H7 (cell line): ENCODE measurements around the gene PTGES2. TPM values are rescaled to one million over a fixed set of nuclear protein-coding genes. Genes with fewer than 3 reads are reported as not detected.

Source experiments
- DNase-seq: peaks from one replicate; pipeline ENCODE4 v3.0.0; 2012
- H3K27me3 ChIP-seq: 2 replicates; pipeline ENCODE4 v1.6.0; 2011; ENCODE audit warnings: mild to moderate bottlenecking, low read length; ENCODE audit not compliant: control insufficient read depth, insufficient read depth
- H3K36me3 ChIP-seq: replicated peaks from 2 replicates; pipeline ENCODE4 v1.5.1; 2011; ENCODE audit warnings: low read length; ENCODE audit not compliant: control insufficient read depth, insufficient read depth
- H3K4me3 ChIP-seq: 2 replicates; pipeline ENCODE4 v1.5.1; 2011; ENCODE audit warnings: low read depth, mild to moderate bottlenecking, control low read depth, low read length, moderate library complexity; ENCODE audit not compliant: insufficient read depth
- total RNA-seq: library from RNA; depleted of rRNA; stranded (reverse); fragments of >200 nt; shearing (Covaris generic); gene quantifications from 2 replicates; pipeline ENCODE4 v1.2.3, GENCODE V29; 2014

Gene PTGES2
- total RNA-seq, 1 experiment from 2014 or later, result 197 TPM

DNA sequence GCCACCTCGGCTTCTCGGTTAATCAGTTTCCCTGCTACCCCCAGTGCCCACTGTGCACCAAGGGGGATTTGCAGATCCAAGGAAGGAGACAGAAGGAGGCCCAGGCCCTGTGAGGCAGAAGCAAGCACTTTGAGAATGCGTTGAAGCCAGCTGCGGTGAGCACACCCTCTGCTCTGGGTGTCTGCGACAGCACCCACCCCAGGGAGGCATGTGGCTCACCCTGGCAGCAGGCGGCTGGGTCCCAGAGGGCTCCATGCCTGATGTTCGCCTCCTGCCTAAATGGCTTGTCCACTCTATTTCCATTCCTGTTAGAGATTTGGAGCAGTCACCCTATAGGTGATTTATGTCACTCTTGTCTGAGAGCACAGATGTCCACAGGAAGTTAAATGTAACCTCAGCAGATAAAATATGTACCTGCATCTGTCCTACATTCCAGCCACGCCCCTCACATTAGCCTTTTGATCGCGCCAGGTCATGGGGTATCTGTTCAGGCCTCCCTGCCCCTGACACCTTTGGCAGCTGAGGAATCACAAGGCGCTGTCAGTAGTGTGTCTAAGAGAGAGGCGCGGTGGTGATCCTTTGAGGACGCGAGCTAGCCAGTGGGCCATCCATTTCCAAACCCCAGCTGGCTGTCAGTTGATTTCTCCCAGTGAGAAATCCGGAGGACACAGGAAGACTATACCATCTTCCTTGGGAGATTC lies 28.1 kb downstream of the PTGES2 start:
- peaks cover 22% of the 10 kb centered on the region for H3K36me3 ChIP-seq
- H3K27me3 ChIP-seq, result no peaks in the 10 kb centered on the region
- peak overlapping the region; percentile 63; the same call in 1 of the 2 replicates for H3K4me3 ChIP-seq
- peak; percentile 36 for DNase-seq

DNA sequence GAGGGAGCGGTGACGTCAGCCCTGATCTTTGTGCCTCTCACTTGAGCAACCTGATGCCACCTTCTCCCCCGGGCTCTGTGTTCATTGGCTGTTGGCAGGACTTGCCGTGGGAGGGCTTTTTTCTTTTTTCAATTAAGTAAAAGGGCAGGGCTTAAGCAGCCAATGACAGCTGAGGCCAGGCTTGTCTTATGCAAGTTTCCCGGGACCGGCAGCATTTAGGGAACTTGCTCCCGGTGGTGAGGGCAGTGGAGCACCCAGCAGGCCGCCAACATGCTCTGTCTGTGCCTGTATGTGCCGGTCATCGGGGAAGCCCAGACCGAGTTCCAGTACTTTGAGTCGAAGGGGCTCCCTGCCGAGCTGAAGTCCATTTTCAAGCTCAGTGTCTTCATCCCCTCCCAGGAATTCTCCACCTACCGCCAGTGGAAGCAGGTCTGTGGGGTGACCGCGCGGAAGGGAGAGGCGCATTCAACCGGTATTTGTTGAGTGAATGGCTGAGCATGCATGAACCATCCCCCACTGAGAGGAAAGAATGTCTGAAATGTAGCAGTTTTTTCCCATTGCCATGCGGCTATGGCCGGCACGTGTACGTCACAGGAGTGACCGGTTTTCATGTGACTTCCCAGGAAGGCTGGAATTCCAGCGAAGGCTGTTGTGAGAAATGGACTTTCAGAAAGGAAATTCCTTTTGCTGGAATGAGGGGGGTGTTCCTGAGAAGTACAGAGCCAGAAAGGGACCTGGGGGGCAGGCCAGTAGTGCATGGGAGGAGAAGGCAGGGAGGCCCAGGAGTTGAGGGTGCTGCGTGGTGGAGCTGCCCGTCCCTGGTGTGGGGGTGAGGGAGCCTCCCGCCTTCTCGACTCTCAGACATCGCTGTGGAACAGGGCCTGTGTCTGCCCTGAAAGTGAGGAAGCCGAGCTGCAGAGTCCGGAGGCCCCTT lies 29.0 kb downstream of the PTGES2 start:
- peak overlapping the region; percentile 63 for H3K4me3 ChIP-seq
- H3K27me3 ChIP-seq, result no peaks in the 10 kb centered on the region
- H3K36me3 ChIP-seq, result peaks cover 17% of the 10 kb centered on the region
- peak; percentile 94 for DNase-seq

DNA sequence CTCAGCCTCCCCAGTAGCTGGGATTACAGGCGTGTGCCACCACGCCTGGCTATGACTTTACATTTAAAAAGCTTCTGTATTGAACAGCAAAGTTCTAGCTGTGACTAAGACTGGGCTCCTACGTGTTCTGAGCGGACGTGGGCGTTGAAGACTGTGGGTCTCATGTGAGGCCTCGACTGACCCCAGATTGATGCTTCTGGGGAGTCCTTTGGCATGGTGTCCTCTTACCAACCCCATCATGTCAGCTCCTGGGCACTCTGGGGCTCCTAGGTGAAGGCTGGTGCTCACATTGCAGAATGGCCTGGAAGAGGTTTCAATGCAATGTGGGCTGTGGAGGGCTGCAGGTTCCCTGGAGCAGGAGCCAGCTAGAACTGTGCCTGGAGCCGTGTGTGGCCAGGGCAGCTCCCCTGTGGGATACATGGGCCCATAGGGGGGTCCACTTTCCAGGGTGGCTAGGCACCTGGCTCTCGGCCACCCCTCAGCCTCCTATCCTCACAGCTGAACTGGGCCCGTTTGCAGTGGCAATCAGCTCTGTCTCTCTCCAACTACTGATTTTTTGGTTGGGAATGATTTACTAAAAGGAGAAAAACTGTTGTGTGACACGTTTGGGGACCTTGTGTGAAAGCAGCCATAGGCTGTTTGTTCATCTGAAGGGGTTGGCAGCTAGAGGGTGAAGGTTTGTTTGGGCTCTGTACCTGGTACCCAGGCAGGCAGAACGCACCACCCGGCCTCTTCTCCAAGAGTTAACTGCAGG lies 29.8 kb downstream of the PTGES2 start:
- Histone ChIP-seq H3K36me3 (peaks cover 16% of the 10 kb centered on the region), H3K4me3 (no peak overlapping the region), H3K27me3 (no peaks in the 10 kb centered on the region)
- peak; percentile 32 for DNase-seq

DNA sequence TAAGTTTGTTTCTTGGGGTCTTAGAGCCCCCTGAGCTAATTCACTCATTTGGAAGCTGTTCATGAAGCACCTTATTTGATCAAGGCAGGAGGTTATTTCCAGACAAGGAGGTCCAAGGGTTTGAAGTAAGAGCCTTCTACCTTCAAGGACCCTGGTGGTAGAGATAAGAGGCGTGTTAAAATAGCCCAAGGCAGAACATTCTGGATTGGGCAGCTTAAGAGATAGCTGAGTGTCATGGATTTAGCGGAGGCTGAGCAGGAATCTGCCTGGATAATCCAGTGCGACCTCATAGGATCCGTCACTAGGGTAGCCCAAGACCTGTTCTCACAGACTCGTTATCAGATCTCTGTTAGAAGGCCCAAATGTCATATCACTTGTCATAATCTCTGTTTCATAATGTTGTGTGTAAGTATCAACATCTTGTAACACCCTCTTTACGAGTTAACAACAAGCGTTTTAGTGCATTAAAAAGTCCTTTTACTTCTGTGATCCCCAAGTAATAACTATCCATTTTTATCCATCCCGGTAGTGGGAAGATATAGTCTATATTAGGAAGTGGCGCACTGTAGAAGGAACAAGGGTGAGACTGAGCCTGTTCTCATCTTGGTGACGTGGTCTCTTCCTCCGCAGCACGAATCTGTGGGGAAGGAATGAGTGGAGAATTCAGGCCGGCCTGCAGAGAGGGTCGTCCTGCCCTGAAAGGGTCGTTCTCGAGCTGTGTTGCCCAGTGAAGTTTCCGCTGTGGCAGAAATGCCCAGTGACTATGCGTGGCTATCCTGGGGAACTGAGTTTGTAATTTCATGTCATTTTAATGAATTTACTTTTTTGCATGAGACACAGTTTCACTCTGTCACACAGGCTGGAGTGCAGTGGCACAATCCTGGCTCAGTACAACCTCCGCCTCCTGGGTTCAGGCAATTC lies 30.7 kb downstream of the PTGES2 start:
- Histone ChIP-seq H3K36me3 (peaks cover 9% of the 10 kb centered on the region), H3K27me3 (no peaks in the 10 kb centered on the region), H3K4me3 (no peak overlapping the region)
- no peak for DNase-seq

DNA sequence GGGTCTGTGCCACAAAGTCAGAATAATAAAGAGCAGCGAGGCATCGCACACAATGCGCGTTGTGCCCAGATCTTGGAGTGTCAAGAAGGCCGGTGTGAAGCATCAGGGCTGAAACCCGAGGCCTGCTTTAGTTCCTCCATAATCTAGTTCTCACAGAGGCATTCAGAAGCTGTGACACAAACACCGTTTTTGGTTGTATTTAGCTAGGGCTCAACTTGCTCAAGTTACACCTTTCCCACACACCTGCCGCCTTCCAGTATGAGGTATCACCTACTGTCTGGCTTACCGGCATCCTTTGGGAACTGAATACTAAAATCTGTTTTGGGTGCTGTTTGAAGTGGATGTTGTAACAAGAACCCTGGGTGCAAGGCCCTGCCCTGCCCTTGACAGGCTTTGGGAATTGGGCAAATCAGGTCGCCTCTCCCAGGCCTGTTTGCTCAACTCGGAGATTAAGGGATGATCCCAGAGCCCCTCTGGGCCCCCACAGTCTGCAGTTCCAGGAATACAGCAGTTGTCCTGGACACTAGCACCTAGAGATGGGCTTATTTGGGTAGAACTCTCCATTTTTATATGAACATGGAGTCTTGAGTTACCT lies 32.5 kb downstream of the PTGES2 start:
- Histone ChIP-seq H3K36me3 (no peaks in the 10 kb centered on the region; the same call in 1 of the 2 replicates), H3K4me3 (no peak overlapping the region)

DNA sequence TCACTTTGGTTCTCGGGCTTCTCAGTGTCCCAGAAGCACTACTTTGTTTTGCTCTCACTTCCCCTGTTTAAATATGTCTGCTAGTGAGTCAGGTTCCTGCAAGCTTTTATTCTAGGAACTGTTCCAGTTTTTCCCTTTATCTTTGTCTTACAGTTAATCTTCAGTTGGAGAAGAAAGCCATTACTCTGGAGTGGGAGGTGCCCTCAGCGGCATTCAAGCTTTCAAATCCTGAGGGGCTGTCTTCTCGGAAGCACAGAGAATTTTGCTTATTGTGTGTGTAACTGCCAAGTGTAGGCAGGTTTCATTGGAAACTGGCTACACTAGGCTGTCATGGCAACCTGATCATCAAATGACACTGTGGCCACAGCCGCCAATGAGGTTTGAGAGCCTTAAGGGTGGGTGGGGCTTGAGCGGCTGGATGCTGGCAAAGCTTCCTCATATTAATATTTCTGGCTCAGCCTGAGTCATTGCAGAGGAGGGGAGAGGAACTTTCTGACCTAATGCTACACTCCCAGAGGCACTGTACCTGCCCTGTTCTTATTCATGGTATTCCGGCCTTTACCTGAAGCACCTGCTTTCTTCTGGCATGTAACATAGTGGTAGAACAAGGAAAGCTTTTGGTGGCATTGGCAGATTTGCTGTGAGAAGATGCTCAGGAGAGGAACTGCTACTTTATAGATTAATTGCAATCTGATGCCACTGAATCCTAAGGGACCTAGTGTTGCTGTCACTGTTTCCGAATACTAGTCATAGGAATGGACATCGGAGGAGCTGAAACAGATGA lies 33.2 kb downstream of the PTGES2 start:
- DNase-seq, result peak; percentile 80
- Histone ChIP-seq H3K4me3 (no peak overlapping the region), H3K36me3 (no peaks in the 10 kb centered on the region; the same call in 1 of the 2 replicates), H3K27me3 (no peaks in the 10 kb centered on the region)

More for the DNA sequence above, 32.5 kb downstream of the PTGES2 start:
- H3K27me3 ChIP-seq, result no peaks in the 10 kb centered on the region
- DNase-seq, result no peak

DNA sequence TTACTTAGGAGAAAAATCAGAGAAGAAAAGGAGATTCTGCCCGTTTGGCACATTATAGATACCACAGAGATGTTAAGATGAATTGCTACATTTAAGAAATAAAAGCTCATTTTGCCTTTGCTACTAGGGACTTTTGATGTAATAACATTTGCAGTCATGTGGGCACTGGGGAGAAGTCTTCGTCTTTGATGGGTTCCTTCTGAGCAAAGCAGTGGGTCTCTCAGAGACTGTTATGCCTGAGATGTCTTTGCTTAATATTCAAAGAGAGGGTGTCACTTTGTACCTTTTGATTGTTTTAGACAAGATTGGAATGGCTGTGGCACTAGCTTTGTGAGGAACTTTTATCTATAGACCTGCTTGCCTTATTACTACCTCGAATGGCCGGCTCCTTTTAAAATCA lies 34.5 kb downstream of the PTGES2 start:
- Histone ChIP-seq H3K36me3 (no peaks in the 10 kb centered on the region; the same call in 1 of the 2 replicates), H3K27me3 (no peaks in the 10 kb centered on the region), H3K4me3 (no peak overlapping the region)
- no peak for DNase-seq

DNA sequence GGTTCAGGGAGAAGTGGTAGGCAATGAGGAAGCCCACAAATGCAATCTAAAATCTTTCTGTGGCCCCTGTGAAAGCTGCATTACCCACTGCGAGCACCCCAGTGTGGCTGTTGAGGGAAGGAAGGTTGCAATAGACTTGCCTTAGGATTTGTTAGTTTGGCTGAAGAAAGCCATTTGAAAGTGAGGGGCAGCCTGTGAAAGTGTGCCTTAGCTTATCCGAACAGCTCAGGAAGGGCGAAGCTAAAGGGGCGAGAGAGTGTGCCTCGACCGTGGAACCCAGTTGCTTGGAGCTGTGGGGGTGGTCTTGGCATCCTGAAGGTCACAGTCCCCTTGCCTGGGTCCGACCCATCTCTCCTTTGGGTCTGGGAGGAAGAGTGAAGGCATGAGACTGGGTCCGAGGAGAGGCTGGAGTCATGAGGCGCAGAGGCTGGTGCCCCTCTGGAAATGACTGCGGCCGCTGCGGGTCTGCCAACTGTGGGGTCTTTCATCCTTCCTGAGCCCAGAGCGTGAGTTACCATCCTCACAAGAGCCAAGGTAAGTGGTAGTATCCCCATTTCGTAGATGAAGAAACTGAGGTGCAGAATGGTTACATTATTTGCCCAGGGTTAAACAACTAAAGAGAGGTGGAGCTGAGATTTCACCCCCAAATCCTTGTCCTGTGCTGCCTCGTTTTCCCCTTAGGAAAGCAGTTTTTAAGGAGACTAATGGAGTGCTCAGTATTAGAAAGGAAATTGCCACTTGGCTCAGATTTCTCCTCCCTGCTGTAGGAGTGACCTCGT lies 35.1 kb downstream of the PTGES2 start:
- DNase-seq, result no peak
- no peaks in the 10 kb centered on the region for H3K27me3 ChIP-seq
- no peak overlapping the region for H3K4me3 ChIP-seq
- no peaks in the 10 kb centered on the region; the same call in 1 of the 2 replicates for H3K36me3 ChIP-seq

DNA sequence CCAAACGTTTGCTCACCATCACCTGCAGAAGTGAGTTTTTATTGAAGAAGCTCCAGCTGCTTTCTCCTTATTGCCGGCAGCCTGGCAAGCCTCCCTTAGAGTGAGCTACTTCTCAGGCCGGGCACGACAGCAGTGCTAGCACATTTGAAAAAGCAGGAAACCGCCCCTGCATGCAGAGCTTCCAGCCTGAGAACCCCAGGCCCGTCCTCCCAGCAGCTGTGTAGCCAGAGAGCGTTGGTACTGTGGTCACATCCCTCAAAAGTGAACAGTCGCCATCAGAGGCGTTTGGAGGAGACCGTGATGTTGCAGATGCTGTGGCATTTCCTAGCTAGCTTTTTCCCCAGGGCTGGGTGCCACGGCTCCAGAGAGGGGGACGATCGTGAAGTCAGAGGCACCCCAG lies 36.0 kb downstream of the PTGES2 start:
- Histone ChIP-seq H3K4me3 (no peak overlapping the region), H3K27me3 (no peaks in the 10 kb centered on the region)
- DNase-seq, result no peak

DNA sequence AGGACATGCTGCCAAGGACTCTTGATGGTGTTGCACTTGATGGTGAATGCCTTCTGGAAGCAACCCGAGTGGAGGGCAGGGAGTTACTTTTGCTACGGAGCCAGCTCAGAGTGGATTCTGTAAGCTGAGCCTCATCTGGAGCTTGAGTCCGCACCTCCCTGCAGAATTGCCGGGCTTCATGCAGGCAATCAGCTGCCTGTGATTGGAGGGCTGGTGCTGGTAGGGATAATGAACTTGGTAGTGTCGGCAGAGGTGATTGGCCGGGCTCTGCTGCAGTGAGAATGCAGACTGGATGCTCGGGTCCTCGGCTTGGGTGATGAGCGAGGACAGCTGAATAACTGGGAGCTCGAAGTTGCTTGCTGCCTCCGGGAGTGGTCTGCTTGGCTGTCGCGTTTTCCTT lies 36.4 kb downstream of the PTGES2 start:
- H3K36me3 ChIP-seq, result no peaks in the 10 kb centered on the region; the same call in 1 of the 2 replicates
- no peak overlapping the region for H3K4me3 ChIP-seq
- H3K27me3 ChIP-seq, result no peaks in the 10 kb centered on the region
- peak; percentile 93 for DNase-seq

More for the DNA sequence above, 36.0 kb downstream of the PTGES2 start:
- no peaks in the 10 kb centered on the region; the same call in 1 of the 2 replicates for H3K36me3 ChIP-seq

DNA sequence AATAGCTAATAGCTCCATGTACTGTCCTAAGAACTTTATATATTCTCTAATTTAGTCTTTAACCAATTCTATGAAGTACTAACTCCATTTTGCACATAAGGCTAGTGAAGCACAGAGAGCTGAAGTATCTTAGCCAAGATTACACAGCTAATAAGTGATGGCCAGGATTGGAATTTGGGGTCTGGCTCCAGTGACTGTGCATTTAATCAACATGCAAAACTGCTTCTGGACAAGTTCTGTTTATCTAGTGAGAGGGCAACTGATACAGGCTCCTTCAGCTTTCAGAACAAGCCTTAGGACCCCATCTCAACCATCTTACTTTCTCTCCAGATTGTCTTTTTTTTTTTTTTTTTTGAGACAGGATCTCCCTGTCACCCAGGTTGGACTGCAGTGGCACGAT lies 38.2 kb downstream of the PTGES2 start:
- DNase-seq, result no peak
- no peaks in the 10 kb centered on the region for H3K36me3 ChIP-seq
- no peaks in the 10 kb centered on the region for H3K27me3 ChIP-seq
- no peak overlapping the region for H3K4me3 ChIP-seq

DNA sequence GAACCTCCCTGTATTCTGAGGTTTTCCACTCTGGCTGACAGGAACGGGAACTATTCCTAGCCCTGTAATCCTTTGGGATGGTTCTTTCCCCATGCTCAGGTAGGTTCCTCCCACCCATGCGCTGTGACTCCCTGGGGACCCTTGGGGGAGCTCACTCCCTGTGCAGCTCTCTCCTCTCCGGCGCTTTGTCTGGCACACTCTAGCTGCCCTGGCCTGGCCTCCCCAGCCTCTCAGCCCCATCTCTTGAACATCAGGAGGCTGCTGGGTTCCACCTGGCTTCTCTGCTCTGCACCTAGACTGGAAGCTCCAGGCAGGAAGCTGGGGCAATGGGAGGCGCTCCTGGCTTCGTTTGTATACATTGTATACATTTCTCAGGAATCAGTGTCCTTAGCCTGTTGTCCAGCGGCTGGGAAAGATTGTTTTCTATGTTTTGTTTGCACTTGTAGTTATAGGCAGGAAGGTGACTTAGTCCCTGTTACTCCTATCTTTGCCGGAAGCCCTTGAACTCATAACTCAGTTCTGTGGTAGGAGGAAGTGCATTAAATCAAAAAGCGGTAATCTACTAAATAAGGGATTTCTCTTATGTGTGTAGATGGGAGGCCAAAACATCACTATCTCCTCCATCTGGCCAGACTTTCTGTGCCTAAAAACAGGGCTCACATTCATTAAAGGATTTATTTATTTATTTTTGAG lies 39.1 kb downstream of the PTGES2 start:
- Histone ChIP-seq H3K36me3 (no peaks in the 10 kb centered on the region), H3K27me3 (no peaks in the 10 kb centered on the region), H3K4me3 (no peak overlapping the region)
- DNase-seq, result peak; percentile 11
